Upper lobe of right lung (tissue), 1 donor: Measurements from ENCODE around the gene CFL1. TPM values are rescaled to one million over a fixed set of nuclear protein-coding genes. Genes with fewer than 3 reads are reported as not detected.

Experiments
- ATAC-seq: fragments of 200-7000 bp; cut with Tn5 transposase; one replicate; pipeline ENCODE4 v1.9.1; 2020; ENCODE audit warnings: mild to moderate bottlenecking, moderate library complexity
- DNase-seq: peaks from one replicate; pipeline ENCODE4 v3.0.0-alpha.2; 2020
- H3K27ac ChIP-seq: fragments of 200-600 bp; one replicate; pipeline ENCODE4 v1.8.0; 2022
- H3K27me3 ChIP-seq: fragments of 200-600 bp; one replicate; pipeline ENCODE4 v1.8.0; 2022; ENCODE audit warnings: mild to moderate bottlenecking
- H3K36me3 ChIP-seq: fragments of 200-600 bp; one replicate; pipeline ENCODE4 v1.8.0; 2022
- H3K4me1 ChIP-seq: fragments of 200-600 bp; one replicate; pipeline ENCODE4 v1.8.0; 2022
- H3K4me3 ChIP-seq: fragments of 200-600 bp; one replicate; pipeline ENCODE4 v1.8.0; 2022; ENCODE audit warnings: mild to moderate bottlenecking
- H3K9me3 ChIP-seq: fragments of 200-600 bp; one replicate; pipeline ENCODE4 v1.8.0; 2022
- intact Hi-C: fragments of 100-400 bp; cut with DNase I; formaldehyde crosslinking; loops from one replicate; pipeline ENCODE4 v1.11.0; 2022
- total RNA-seq: library from RNA; stranded (reverse); fragmentation: NEBNext Ultra II Directional; extraction: Animal tissue kit (Norgen Biotek cat#: 25700); gene quantifications from one replicate; pipeline ENCODE4 v1.2.1, GENCODE V29; 2021
- TF ChIP-seq, protein P1 (sequence below): fragments of 200-600 bp; IDR thresholded peaks from one replicate; pipeline ENCODE4 v1.8.0; 2022; ENCODE audit warnings: antibody characterized with exemption
- donor health status: DM: no; HTN: yes; CAD: no; lungs with severe emphysema.

CFL1 gene
- total RNA-seq, 1 donor from 2014 or later, result 608 TPM

DNA sequence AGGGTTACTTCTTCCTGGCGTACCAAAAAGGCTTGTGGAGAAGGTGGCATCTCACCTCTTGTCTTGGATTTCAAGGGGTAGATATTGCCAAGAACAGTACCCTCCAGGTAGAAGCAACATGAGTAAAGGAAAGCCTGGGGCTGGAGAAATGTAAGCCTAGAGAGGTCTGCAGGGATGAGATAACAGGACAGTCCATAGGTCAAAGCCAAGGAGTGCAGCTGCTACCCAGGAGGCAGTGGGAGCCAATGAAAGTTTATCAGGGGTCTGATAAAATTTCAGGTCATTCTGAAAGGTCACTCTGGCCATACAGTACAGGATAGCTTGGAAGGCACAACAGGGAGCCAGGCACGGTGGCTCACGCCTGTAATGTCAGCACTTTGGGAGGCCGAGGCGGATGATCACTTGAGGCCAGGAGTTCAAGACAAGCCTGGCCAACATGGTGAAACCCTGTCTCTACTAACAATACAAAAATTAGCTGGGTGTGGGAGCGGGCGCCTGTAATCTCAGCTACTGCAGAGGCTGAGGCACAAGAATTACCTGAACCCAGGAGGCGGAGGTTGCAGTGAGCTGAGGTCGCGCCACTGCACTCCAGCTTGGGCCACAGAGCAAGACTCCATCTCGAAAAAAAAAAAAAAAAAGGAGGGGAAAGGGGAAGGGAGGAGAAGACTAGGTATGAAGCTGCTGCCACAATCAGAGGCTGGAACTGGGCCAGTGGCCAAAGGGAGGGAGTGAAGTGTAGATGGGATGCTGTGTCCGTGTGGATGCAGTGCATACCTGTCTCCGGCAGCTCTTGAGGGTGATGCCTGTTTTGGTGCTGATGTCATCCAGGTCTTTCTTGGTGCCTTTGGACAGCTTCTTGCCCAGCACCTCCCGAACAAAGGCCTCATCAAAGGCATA lies 29.1 kb upstream of the CFL1 start:
- Histone ChIP-seq H3K4me1 (peaks cover 36% of the 10 kb centered on the region), H3K27ac (peak overlapping the region; percentile 96), H3K36me3 (peaks cover 38% of the 10 kb centered on the region), H3K9me3 (no peaks in the 10 kb centered on the region), H3K4me3 (peak overlapping the region; percentile 91), H3K27me3 (no peaks in the 10 kb centered on the region)
- TF ChIP-seq, protein P1, sequence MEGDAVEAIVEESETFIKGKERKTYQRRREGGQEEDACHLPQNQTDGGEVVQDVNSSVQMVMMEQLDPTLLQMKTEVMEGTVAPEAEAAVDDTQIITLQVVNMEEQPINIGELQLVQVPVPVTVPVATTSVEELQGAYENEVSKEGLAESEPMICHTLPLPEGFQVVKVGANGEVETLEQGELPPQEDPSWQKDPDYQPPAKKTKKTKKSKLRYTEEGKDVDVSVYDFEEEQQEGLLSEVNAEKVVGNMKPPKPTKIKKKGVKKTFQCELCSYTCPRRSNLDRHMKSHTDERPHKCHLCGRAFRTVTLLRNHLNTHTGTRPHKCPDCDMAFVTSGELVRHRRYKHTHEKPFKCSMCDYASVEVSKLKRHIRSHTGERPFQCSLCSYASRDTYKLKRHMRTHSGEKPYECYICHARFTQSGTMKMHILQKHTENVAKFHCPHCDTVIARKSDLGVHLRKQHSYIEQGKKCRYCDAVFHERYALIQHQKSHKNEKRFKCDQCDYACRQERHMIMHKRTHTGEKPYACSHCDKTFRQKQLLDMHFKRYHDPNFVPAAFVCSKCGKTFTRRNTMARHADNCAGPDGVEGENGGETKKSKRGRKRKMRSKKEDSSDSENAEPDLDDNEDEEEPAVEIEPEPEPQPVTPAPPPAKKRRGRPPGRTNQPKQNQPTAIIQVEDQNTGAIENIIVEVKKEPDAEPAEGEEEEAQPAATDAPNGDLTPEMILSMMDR, result no peak
- DNase-seq, result peak; percentile 65
- ATAC-seq, result no peak
- intact Hi-C loops, result no loop called here

DNA sequence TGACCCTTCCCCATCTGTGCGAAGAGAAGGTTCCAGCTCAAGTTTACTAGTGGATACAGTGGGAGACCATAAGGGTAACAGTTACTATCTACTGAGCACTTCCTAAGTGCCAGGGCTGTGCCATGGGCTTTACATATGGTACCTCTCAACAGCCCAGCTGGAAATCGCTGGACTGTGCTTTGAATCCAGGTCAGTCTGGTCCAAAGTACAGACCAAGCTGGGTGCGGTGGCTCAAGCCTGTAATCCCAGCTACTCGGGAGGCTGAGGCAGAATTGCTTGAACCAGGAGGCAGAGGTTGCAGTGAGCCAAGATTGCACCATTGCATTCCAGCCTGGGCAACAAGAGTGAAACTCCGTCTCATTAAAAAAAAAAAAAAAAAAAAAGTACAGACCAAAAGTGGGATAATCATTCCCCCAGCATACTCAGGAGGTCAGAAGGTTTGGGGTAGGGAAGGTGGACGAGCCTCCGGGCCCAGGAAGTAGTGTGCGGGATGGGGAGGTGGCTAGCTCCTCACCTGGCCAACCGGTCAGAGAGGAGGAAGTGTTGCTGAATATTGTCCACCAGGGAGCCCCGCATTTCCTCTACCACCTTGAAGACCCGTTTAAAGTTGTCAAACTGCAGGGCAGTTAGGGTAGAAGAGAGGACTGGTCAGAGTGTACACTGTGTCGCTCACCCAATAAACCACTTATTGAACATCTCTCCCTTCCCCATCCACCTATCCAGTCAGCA lies 28.0 kb upstream of the CFL1 start:
- intact Hi-C loops, result no loop called here
- Histone ChIP-seq H3K27me3 (no peaks in the 10 kb centered on the region), H3K4me3 (no peak overlapping the region), H3K9me3 (no peaks in the 10 kb centered on the region), H3K36me3 (peaks cover 38% of the 10 kb centered on the region), H3K4me1 (peaks cover 26% of the 10 kb centered on the region), H3K27ac (no peak overlapping the region)
- DNase-seq (peak; percentile 25), ATAC-seq (no peak)
- TF ChIP-seq, protein P1, result no peak

DNA sequence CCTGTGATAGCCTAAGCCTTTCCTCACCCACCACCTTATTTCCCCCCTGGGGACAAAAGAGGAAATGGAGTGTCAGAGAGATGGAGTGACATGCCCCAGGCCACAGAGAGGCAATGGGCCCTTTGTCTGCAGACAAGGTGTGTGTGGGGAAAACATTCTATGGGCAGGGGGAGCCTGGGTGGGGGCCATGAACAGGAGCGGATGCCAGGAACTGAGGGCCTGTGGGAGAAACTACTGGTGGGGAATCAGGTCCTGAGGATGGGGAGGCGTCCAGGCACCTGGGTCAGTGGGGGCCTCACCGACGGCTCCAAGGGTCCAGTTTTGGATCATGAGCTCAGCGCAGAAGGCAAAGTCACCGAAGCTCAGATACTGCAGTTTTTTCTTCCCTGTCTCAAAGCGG lies 27.3 kb upstream of the CFL1 start:
- Histone ChIP-seq H3K36me3 (peaks cover 38% of the 10 kb centered on the region), H3K27ac (no peak overlapping the region), H3K4me3 (no peak overlapping the region), H3K27me3 (no peaks in the 10 kb centered on the region), H3K4me1 (peaks cover 25% of the 10 kb centered on the region), H3K9me3 (no peaks in the 10 kb centered on the region)
- TF ChIP-seq, protein P1, result no peak
- ATAC-seq (no peak), DNase-seq (peak; percentile 53)
- intact Hi-C loops, result no loop called here

DNA sequence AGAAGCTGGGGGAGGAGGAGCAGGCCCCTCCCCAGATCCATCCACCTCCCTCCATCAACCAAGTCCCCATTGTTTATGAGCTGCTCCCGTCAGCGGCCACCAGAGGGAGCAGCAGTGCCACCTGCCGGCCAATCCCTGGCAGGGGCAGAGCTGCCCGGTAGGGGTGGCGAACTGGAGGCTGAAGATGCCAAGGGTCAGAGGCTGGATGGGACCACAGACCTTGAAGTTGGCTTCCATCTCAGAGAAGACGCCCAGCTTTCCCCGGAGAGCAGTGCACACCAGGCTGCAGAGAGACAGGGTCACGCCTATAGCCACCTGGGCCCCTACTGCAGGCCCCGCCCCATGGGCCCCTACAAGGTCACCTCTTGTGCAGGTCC lies 26.7 kb upstream of the CFL1 start:
- Histone ChIP-seq H3K27ac (no peak overlapping the region), H3K36me3 (peaks cover 38% of the 10 kb centered on the region), H3K27me3 (no peaks in the 10 kb centered on the region), H3K4me3 (no peak overlapping the region), H3K4me1 (peaks cover 20% of the 10 kb centered on the region), H3K9me3 (no peaks in the 10 kb centered on the region)
- intact Hi-C loops, result loop anchor here (5.0 kb wide), 1 partner anchor 103 kb away; no protein-coding TSS in a partner anchor
- ATAC-seq (peak; percentile 64), DNase-seq (peak; percentile 90)
- TF ChIP-seq, protein P1, result peak; percentile 99

DNA sequence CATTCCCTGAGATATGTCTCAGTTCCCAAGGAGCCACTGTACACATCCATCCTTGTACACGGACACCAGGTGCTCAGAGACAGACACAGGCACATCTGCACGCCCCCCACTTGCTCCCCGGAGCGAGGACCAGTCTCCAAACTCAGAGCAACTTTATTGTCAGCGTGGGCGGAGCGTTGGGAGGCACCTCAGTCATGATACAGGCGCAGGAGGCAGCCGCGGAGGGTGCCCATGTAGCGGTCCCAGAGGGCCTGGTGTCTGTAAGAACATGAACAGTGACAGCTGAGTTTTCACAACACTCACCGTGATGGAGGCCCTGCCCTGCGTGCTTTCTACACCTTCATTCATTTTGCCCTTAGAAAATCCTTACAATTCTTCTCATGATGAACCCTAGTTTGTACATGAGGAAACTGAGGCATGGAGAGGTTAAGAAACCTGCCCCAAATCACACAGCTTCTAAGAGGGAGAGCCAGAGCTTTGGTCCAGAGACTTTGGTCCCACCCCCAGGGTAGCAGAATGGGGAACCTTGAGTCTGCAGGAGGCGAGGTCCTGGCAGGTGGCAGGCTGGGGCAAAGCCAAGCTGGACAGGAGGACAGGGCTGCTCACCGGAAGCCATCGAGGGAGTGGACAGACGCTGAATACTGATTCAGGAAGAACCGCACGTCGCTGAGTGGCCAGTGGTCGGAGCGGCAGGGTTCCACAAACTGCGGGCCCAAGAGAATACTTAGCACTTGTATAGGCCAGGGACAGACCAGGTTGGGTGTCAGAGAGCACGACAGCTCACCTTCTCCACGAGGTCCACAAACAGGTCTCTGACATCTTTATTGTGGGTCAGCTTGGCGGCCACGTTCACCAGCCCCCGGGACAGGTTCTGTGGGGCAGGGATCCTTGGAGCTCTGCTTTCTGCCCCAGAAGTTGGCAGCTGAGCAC lies 26.1 kb upstream of the CFL1 start:
- TF ChIP-seq, protein P1, result no peak
- Histone ChIP-seq H3K36me3 (peaks cover 38% of the 10 kb centered on the region), H3K9me3 (no peaks in the 10 kb centered on the region), H3K4me1 (peaks cover 14% of the 10 kb centered on the region), H3K27ac (no peak overlapping the region), H3K27me3 (no peaks in the 10 kb centered on the region), H3K4me3 (no peak overlapping the region)
- no peak for DNase-seq
- intact Hi-C loops, result loop anchor here (5.0 kb wide), 1 partner anchor 103 kb away; no protein-coding TSS in a partner anchor
- no peak for ATAC-seq
